ENCODE data around the gene SPAM1. TPM values are rescaled to one million over a fixed set of nuclear protein-coding genes. Genes with fewer than 3 reads are reported as not detected.
"Not testable (repeated sequence)": the region's sequence is repeated elsewhere in the genome, so short reads cannot be mapped to it uniquely, and the experiment has no call there.

SPAM1 gene
- polyA plus RNA-seq (ENCODE audit: insufficient read length), result not detected

GRCh38 chr7:123924941-123925340, at the start of gene SPAM1:
SPAM1 (plus strand) TSS chr7:123925241; CDS start chr7:123953571, 28,330 bp downstream.
- no peak for DNase-seq

GRCh38 chr7:123876557-123877256, 48.3 kb upstream of the SPAM1 start:
- DNase-seq, result no peak

GRCh38 chr7:123879628-123880027, 45.4 kb upstream of the SPAM1 start:
- DNase-seq, result no peak

- DNase-seq, result no peak
Measured at GRCh38 chr7:123881300-123881699, 43.7 kb upstream of the SPAM1 start.

GRCh38 chr7:123883154-123883553, 41.9 kb upstream of the SPAM1 start:
- DNase-seq, result no peak

GRCh38 chr7:123888192-123888591, 36.8 kb upstream of the SPAM1 start:
- no peak for DNase-seq

GRCh38 chr7:123894753-123895152, 30.3 kb upstream of the SPAM1 start:
- not testable (repeated sequence) for DNase-seq

GRCh38 chr7:123901101-123901500, 23.9 kb upstream of the SPAM1 start:
- DNase-seq, result no peak

GRCh38 chr7:123905714-123906113, 19.3 kb upstream of the SPAM1 start:
- DNase-seq, result no peak

GRCh38 chr7:123916240-123916724, 8.8 kb upstream of the SPAM1 start:
- DNase-seq, result no peak

GRCh38 chr7:123917878-123918277, 7.2 kb upstream of the SPAM1 start:
- no peak for DNase-seq

- no peak for DNase-seq
Measured at GRCh38 chr7:123918309-123918708, 6.7 kb upstream of the SPAM1 start.

GRCh38 chr7:123923599-123923998, 1.4 kb upstream of the SPAM1 start:
- DNase-seq, result no peak

- no peak for DNase-seq
Measured at GRCh38 chr7:123929107-123929506, 4.1 kb downstream of the SPAM1 start.

- DNase-seq, result no peak
Measured at GRCh38 chr7:123929655-123930054, 4.6 kb downstream of the SPAM1 start.

GRCh38 chr7:123935436-123936381, 10.7 kb downstream of the SPAM1 start:
- DNase-seq, result no peak

GRCh38 chr7:123936388-123936787, 11.3 kb downstream of the SPAM1 start:
- no peak for DNase-seq

- no peak for DNase-seq
Measured at GRCh38 chr7:123939784-123940183, 14.7 kb downstream of the SPAM1 start.

GRCh38 chr7:123941391-123942180, 16.5 kb downstream of the SPAM1 start:
- no peak for DNase-seq

- DNase-seq, result no peak
Measured at GRCh38 chr7:123944395-123944794, 19.4 kb downstream of the SPAM1 start.

- DNase-seq, result no peak
Measured at GRCh38 chr7:123945938-123946337, 20.9 kb downstream of the SPAM1 start.

GRCh38 chr7:123948136-123948535, 23.1 kb downstream of the SPAM1 start:
- no peak for DNase-seq
